HG03354 (cell line): ENCODE results near the gene ARCN1.
"Not testable (repeated sequence)": the region's sequence is repeated elsewhere in the genome, so short reads cannot be mapped to it uniquely, and the experiment has no call there.

Experiments
- ATAC-seq: cut with Tn5 transposase; IDR thresholded peaks from one replicate; pipeline ENCODE4 v1.9.1; 2021; ENCODE audit warnings: mild to moderate bottlenecking; ENCODE audit not compliant: unreplicated experiment, poor library complexity, severe bottlenecking

The ARCN1 gene

DNA sequence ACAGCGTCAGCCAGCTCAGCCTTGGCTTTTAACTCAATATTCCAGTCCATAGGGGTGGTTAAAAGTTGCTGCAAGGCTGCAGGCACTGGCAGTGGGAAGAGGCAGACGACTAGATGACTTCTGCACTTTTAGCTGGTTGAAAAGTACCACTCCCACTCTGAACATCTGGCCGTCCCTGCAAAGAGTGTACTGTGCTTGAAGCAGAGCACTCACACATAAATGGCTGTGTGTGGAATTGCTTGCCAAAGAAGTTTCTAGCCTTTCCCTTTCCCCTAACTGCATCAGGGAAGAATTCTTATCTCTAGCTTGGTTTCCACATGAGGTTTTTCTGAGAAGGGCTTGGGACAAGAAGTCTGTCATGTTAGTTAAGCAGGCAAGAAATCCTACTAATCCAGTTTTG, 30.1 kb downstream of the ARCN1 start:
- ATAC-seq = no peak

DNA sequence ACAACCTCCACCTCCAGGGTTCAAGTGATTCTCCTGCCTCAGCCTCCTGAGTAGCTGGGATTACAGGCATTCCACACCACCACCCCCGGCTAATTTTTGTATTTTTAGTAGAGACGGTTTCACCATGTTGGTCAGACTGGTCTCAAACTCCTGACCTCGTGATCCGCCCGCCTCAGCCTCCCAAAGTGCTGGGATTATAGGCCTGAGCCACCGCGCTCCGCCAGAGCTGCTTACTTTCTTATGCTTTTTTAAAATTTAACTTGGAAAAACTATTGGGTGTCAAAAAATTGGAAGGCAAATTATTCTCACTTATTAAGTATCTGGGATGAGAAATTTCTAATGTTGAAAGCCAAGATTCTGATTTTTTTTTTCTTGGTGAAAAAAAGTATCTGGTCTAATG, 31.5 kb downstream of the ARCN1 start:
- ATAC-seq = not testable (repeated sequence)

DNA sequence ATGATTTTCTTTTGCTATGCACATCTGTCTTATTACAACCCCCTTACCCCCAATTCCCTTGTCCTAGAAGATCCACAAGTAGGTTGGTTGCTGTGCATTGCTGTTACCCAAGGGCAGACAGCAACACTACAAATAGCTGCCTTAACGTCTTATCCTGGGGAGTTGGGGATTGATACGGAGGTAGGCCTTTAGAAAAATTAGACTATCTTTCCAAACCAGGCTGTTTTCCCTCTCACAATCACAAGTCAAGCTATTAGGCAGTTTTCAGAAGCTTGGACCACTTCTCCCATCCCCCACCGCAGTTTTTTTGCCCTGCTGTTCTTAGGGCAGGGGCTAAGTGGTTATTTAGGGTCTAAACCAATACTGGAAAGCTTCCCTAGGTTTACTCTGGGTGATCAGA, 32.4 kb downstream of the ARCN1 start:
- no peak for ATAC-seq

DNA sequence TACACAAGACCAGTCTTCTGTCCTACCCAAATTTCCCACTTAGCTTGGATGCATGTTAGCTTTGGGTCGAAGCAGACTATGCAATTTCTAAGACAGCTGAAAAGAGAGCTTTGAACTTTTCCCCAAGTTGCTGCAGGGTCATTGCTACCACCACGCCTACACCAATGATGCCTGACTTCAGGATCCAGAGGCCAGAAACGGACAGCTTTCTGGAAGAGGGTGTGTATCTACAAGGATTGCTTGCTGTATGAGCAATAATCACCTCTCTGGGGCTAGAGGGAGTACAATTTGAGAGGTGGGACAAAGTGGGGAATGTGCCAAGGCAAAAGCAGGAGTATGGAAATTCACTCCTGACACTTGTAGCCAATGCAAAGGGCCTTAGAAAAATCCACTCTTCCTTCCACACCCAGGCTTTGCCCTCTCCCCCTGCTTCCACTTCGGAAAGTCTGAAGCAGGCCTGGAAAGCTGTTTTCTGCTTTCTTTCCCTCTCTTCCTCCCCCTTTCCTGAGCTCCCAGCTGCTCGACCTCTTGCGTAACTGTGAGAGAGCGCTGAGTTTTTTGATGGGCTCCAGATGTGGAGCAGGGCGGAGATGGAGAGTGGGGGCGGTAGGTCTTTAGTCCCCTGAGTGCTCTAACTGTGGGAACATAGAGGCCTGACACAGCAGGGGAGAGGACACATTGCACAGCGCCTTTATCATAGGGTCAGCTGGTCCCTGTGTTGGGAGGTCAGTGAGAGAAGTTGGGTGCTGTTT, 33.1 kb downstream of the ARCN1 start:
- no peak for ATAC-seq

DNA sequence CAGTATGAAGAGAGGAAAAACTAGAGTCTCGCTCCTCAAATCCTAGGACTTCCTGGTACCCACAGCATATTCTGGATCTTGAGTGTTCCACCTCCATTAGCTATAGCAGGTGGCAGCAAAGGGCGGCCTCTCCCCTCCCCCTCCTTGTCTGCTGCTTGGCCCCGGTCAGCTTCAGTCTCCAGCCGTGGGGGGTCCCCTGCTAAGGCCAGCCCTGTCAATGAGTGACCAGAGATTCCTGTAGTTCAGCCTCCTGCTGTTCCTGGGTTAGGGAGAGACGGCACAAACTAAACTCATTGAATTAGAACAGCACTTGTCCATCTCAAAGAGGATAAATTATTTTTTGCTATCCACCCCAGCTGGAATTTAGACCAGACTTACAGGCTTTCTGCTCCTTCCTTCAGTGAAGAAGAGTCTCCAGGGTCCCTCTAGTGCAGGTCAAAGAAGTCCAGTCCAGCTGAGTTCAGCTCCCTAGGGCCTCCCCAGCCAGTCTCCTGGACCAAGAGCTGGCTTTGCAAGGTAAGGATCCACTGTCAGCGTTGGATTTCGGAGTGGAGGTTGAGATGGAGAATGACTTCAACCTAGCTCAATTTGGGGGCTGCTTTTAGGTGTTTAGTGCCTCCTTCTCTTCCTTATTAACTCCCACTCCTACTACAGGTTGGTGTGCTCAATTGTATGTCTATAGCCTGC, 34.1 kb downstream of the ARCN1 start:
- ATAC-seq = no peak

DNA sequence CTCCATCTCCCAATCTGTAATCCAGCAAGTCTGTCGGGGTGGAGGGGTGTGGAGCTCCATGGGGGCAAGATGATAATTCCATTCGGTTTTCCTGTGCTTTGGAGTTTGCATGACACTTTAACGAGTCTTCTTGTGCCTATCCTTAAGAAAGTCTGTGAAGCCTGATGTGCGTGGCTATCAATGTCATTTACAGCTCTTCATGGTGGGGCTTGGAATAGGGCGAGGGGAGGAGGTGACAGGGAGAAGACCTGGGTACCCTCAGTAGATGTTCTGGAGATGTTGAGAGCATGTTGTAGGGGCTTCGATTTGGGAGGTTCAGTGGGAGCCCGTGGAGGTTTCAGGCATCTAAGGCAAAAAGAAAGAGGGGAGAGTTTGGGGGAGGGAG, 34.6 kb downstream of the ARCN1 start:
- ATAC-seq = no peak

DNA sequence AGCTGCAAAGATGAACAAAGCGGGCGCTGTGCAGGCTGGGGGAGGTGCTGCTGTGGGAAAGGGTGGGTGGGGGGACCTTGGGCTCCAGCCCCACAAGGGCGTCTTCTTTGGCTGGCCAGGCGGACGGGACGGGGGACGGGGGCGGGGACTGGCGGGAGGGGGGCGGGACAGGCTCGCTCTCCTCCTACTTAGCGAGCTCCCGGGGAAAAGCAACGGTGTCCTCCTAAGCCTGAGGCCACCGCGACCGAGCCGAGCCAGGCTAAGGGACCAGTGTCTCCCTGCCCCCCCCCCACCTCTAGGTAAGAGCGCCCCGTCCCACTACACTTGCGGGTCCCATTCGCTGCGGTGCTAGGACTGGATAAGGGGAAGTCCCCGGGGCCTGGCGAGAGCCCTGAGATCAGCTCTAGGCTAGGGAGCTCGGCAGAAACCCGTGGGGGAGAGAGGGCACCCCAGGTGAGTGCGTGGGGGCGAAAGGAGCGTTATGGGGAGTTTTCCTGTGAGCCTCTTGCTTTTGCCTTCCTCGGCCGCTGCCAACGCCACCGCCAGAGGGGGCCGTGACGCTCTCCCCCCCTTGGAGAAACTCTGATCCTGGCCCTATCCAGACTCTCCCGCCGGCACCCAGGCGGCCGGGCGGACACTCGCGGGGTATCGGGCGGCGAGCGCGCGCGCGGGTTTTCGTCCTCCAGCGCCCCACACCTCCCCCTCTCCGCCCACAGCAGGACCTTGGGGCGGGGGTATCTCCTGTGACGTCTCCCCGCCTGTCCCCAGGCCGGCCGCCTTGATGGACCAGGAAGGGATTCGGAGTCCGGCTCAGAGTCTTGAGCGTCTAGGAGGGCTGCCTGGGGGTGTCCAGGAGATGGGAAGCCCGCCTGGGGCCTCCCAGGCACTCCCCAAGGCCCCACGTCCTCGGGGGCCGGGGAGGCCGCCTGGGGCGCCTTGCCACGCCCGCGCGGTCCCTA, 35.5 kb downstream of the ARCN1 start, which contains the start of gene PHLDB1:
Gene PHLDB1 (plus strand): TSS at position 215 of the 959 bp plus-strand sequence. CDS start 6,222 bp downstream, outside the sequence.
- no peak for ATAC-seq

DNA sequence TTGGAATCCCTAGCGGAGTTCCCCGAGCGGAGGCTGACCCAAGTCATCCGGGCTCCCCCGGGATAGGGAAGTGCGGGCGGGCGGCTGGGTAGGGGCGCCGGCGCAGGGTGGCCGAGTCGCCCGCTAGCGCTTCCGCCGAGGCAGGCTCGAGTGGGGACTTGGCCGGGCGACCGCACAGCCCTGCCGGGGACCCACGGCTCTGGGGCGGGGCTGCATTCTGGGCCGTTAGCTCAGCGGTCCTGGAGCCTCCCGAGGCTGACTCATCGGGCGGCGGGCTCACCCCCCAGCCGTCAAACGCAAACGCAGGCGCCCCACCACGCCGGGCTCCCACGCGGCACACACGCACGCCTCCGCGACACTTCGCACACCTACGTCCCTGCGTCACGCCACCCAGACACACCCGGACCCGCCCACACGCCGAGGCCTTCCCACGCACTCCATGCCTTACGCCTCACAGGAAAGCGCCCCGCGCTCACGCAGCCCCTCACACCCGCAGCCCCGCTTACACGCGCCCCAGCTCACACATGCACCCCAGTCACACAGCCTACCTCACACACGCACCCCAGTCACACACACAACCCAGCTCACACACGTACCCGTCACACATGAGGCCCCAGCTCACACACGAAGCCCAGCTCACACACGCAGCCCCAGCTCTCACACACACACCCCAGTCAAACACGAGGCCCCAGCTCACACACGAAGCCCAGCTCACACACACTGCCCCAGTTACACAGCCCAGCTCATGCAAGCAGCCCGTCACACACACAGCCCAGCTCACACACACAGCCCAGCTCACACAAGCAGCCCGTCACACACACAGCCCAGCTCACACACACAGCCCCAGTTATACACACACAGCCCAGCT, 36.4 kb downstream of the ARCN1 start:
- ATAC-seq = no peak

DNA sequence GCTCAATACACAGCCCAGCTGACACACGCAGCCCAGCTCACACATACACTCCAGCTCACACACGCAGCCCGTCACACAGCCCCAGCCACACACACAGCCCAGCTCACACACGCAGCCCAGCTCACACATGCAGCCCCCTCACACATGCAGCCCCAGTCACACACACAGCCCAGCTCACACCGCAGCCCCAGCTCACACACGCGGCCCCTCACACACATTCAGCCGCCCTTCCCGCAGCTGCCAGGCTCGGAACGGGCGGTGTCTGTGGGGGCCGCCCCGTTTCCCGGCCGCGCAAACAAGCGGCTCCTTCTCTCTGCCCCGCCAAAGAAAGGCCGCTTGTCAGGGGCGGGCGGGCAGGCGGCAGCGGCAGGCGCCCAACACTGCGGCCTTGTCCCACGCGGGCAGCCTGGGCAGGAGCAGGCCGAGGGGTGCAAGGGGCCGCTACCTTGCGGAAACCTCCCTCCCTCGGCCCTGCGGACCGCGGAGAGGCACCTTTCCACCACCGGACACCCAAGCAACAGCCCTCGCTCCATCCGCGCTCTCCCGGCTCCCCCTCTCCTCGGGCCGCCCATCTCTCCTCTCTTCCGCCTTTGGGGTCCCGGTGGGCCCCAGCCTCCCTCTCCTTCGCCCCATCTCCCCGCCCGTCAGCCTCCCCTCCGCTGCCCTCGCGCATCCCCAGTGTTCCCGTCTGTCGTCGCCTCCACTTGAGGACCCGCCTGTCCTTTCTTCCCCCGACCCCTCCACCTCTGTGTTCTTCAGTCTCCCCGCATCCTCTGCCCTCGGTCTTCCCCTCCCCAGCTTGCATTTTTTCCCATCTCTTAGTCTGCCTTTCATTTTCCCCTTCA, 37.4 kb downstream of the ARCN1 start:
- no peak for ATAC-seq

DNA sequence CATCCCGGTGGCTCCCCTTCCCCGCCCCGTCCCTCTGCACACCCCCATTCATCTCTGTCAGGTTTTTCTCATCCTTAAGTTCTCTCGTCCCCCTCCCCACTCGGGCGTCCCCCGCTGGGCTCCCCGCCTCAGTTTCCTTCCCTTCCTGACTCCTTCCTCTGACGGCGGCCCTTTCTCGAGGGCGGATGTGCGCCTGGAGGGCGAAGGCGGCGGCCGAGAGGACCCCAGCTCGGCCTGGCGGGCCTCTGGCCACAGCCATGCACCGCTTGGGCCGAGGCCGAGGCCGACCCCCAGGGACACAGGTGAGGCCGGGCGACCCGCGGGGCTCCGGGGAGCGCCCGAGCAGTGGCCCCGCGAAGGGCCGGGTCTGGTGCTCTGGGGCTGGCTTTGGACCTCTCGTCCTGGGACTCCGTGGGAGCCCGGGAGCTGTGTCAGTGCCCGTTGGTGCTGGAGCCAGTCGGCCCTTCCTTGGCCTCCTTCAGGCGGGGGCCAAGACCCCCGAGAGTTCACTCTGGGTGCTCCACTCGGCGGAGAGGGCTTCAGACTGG, 38.1 kb downstream of the ARCN1 start:
- ATAC-seq = no peak

DNA sequence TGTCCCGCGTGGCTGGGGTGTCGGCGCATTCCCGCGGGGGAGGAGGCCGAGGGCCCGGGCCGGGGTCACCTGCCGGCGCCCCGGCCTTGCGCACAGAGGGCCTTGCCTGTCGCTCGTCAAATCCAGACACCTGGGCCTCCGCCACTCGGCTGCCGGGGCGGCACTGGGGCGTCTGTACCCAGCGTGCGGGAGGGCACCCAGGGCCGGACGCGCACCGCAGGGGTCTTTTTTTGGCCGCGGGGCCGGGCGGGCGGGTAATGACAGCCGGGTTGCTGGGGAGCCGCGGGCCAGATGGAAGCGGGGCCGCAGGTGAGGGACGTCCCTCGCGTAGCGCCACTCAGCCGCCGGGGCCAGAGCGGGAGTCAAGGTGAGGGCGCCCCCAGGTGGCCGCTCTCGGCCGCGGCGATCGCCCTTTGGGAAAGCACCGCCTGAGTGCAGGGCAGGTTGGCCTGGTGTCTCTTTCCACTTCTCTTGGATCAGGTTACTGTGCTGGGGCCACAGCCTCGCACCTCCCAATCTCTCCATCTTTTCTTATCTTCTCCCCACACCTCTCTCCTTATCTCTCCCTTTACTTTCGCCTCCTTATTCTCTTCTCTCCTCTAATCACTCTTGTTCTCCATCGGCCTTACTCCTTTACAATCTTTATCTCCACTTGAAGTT, 38.7 kb downstream of the ARCN1 start:
- ATAC-seq = no peak

DNA sequence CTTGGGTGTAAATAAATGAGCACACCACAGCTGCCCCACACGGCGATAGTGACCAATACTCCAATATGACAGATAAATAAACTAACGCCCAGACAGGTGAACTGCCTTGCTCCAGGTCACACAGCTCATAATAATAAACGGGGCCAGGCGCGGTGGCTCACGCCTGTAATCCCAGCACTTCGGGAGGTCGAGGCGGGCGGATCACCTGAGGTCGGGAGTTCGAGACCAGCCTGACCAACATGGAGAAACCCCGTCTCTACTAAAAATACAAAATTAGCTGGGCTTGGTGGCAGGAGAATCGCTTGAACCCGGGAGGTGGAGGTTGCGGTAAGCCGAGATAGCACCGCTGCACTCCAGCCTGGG, 39.2 kb downstream of the ARCN1 start:
- not testable (repeated sequence) for ATAC-seq

DNA sequence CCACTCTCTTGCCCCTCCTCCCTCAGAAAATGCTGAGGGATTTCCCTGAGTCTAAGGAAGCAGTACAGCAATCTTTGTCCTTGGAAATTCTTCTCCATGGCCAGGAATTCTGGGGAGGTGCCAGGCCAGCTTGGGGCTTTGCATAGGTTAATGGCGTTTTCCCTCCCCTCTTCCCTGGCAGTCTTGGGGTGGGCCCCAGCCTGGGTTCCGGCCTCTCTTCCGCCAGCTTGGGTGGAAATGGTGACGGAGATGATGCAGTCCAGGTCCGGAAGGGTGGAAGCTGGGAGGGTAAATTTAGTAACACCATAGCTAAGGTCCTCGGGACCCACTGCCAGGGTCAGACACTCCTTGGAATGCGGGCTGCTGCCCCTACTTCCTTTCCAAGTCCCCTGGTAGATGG, 40.2 kb downstream of the ARCN1 start:
- no peak for ATAC-seq

DNA sequence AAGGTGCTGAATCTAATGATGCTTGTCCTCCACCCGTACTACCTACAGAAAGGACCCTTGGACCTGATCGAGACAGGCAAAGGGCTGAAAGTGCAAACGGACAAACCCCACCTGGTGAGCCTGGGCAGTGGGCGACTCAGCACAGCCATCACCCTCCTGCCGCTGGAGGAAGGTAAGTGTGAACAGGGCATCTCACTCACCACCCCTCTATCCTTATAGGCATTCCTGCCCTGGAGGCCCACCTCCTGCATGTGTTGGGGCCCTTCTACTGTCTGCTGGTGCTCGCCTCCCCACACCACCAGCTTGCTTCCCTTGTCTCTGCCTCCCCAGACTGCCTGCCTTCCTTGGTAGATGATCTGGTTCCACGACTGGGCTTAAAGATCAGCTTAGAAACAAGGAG, 42.3 kb downstream of the ARCN1 start:
- no peak for ATAC-seq

DNA sequence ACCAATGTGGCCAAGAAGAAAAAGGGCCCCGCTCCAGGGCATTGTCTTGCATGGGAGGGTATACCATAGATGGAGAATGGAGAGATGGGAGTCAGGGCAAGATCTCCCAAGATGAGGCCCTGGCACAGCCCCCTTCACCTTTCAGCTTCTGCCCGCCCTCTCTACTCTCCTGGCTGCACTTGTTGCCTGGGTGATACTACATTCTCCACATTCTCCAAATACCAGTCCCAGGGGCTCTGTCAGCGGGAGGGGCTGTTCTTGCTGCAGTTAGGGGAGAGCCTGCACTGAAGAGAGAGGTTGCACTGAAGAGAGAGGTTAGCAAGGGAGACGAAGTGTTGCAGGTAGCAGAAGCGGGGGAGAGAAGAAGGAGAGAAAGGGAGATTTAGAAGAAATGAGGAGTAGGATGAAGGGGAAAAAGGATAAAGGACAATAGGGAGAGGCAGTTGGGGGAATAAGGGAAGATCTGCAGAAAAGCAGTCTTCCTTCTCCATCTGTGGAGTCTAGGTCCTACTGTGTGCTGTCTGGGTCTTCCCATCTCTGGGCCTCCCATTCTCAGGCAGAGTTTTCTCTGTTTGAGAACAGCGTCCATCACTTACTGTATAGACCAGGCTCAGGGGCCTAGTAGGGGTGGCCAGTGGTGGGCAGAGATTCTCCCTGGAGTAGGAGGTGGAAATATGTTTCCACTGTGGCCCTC, 43.2 kb downstream of the ARCN1 start:
- no peak for ATAC-seq

DNA sequence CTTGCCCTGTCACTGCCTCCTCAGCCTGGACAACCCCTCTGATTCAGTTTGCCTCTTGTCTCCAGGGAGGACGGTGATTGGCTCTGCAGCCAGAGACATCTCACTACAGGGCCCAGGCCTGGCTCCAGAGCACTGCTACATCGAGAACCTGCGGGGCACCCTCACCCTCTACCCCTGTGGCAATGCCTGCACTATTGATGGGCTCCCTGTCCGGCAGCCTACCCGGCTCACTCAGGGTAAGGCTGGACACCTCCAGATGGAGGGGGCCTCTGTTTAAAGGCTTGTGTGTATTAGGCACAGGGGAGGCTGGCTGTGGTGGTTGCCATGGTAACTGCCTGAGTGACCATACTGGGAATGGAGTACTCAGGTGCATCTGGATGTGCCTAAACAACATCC, 43.8 kb downstream of the ARCN1 start:
- ATAC-seq = no peak
